Small intestine (tissue), 7 donors: ENCODE data around the gene EML4. TPM values are rescaled to one million over a fixed set of nuclear protein-coding genes. Genes with fewer than 3 reads are reported as not detected.
A peak's percentile ranks its signal among the peaks of the same experiment; 100 is the strongest.
"Not testable (repeated sequence)": the region's sequence is repeated elsewhere in the genome, so short reads cannot be mapped to it uniquely, and the experiment has no call there.

Experiments
- DNase-seq, 2 donors: peaks; one replicate each; pipeline versions ENCODE4 v3.0.0 to v3.0.0-alpha.2; 2013
- FAIRE-seq: peaks from 2 replicates; lab custom pipeline; 2012; peaks lifted over from hg19 to GRCh38; lab: Jason Lieb, UNC
- H3K27ac ChIP-seq, 3 donors: one replicate each; pipeline ENCODE4 v1.5.1; 2013; ENCODE audit warnings: low read length in 2 of 3, mild to moderate bottlenecking in 2 of 3, control low read depth in 1 of 3, inconsistent platforms in 1 of 3, low read depth in 1 of 3, moderate library complexity in 1 of 3
- H3K27me3 ChIP-seq, 3 donors: one replicate each; pipeline ENCODE4 v1.6.1; 2013; ENCODE audit warnings: low read length in 3 of 3, inconsistent platforms in 1 of 3; ENCODE audit not compliant: control insufficient read depth in 3 of 3, insufficient read depth in 3 of 3
- H3K36me3 ChIP-seq, 3 donors: one replicate each; pipeline ENCODE4 v1.6.1; 2013; ENCODE audit warnings: low read length in 3 of 3, inconsistent platforms in 1 of 3, low read depth in 1 of 3, mild to moderate bottlenecking in 1 of 3, moderate library complexity in 1 of 3; ENCODE audit not compliant: control insufficient read depth in 3 of 3, insufficient read depth in 2 of 3
- H3K4me1 ChIP-seq, 3 donors: one replicate each; pipeline ENCODE4 v1.6.1; 2013; ENCODE audit warnings: low read length in 2 of 3, inconsistent platforms in 1 of 3, low read depth in 1 of 3, mild to moderate bottlenecking in 1 of 3, moderate library complexity in 1 of 3; ENCODE audit not compliant: control insufficient read depth in 3 of 3, insufficient read depth in 2 of 3
- H3K4me3 ChIP-seq, 3 donors: one replicate each; pipeline ENCODE4 v1.5.1; 2013; ENCODE audit warnings: low read length in 3 of 3, control low read depth in 1 of 3, inconsistent platforms in 1 of 3, low read depth in 1 of 3, mild to moderate bottlenecking in 1 of 3, moderate library complexity in 1 of 3
- H3K9me3 ChIP-seq, 2 donors: one replicate each; pipeline ENCODE4 v1.6.1; 2013; ENCODE audit warnings: low read depth in 1 of 2, low read length in 1 of 2; ENCODE audit not compliant: control insufficient read depth in 2 of 2, insufficient read depth in 1 of 2
- WGBS, 3 donors: extraction: QIAGEN DNeasy Blood & Tissue Kit; methylation state at CpG; one replicate each; pipeline ENCODE4 v1.1.7; 2013; 5-methylcytosine and 5-hydroxymethylcytosine counted together
- polyA plus RNA-seq, 4 donors: library from polyadenylated mRNA; stranded (reverse) in 3 of 4; unstranded in 1 of 4; fragments of 200-250 nt in 3 of 4; fragments of 120-200 nt in 1 of 4; gene quantifications; one replicate each; pipeline versions ENCODE4 v1.2.1 to v1.2.3, GENCODE V29; 2013
- donor health status: healthy with polysubstance abuse.
- donor health status: control.
- donor health status: control.
- donor health status: Bipolar disorder and iron deficiency.
- donor health status: healthy.

The EML4 gene
- polyA plus RNA-seq, 4 donors: 30.0 to 132 (median 33.3) TPM

GRCh38 chr2:42171396-42171980, 2.3 kb downstream of the EML4 start:
- 4 to 36% (median 9%) methylated on average over 3 of the region's 3 CpGs for WGBS, 3 donors
- no peaks in the 10 kb centered on the region for H3K27me3 ChIP-seq
- FAIRE-seq (no peak), DNase-seq (peak; percentile 37 to 42)
- peak overlapping the region; percentile 3 to 93 (median 89) for H3K4me3 ChIP-seq
- peaks cover 0 to 10% (median 0%) of the 10 kb centered on the region in 3 donors for H3K36me3 ChIP-seq
- no peaks in the 10 kb centered on the region for H3K9me3 ChIP-seq
- H3K27ac ChIP-seq: peak overlapping the region; percentile 65 to 81 (median 72)
- H3K4me1 ChIP-seq: peaks cover 0 to 9% (median 7%) of the 10 kb centered on the region in 3 donors

- H3K36me3 ChIP-seq: peaks cover 0 to 13% (median 0%) of the 10 kb centered on the region in 3 donors
- FAIRE-seq (no peak), DNase-seq (no peak)
- H3K4me3 ChIP-seq: peak overlapping the region in 2 of 3 donors; percentile 89 to 93
- H3K27ac ChIP-seq: peak overlapping the region in 2 of 3 donors; percentile 72 to 81
- no peaks in the 10 kb centered on the region for H3K27me3 ChIP-seq
- 2 to 10% (median 7%) methylated on average over 1 of the region's 1 CpG for WGBS, 3 donors
- no peaks in the 10 kb centered on the region for H3K9me3 ChIP-seq
- peaks cover 0 to 9% (median 7%) of the 10 kb centered on the region in 3 donors for H3K4me1 ChIP-seq
Observed at GRCh38 chr2:42172020-42172419, 2.9 kb downstream of the EML4 start.

GRCh38 chr2:42172566-42172965, 3.4 kb downstream of the EML4 start:
- H3K36me3 ChIP-seq: peaks cover 0 to 17% (median 0%) of the 10 kb centered on the region in 3 donors
- FAIRE-seq (no peak), DNase-seq (no peak)
- 13 to 33% (median 13%) methylated on average over 1 of the region's 1 CpG for WGBS, 3 donors
- H3K27ac ChIP-seq: peak overlapping the region in 1 of 3 donors; percentile 72
- peaks cover 0 to 9% (median 7%) of the 10 kb centered on the region in 3 donors for H3K4me1 ChIP-seq
- no peaks in the 10 kb centered on the region for H3K9me3 ChIP-seq
- H3K27me3 ChIP-seq: no peaks in the 10 kb centered on the region
- peak overlapping the region in 1 of 3 donors; percentile 8 for H3K4me3 ChIP-seq

- H3K27me3 ChIP-seq, H3K27ac ChIP-seq, H3K9me3 ChIP-seq, DNase-seq, H3K4me3 ChIP-seq, H3K4me1 ChIP-seq, FAIRE-seq: not testable (repeated sequence)
- H3K36me3 ChIP-seq: peaks cover 0 to 20% (median 0%) of the 10 kb centered on the region in 3 donors
- 86 to 100% (median 89%) methylated on average over 2 of the region's 2 CpGs for WGBS, 3 donors
Observed at GRCh38 chr2:42173467-42173866, 4.3 kb downstream of the EML4 start.

- no peak for DNase-seq
- Histone ChIP-seq H3K27me3 (no peaks in the 10 kb centered on the region), H3K9me3 (no peaks in the 10 kb centered on the region), H3K36me3 (peaks cover 0 to 30% (median 0%) of the 10 kb centered on the region in 3 donors), H3K4me1 (peaks cover 0 to 6% (median under 1%) of the 10 kb centered on the region in 3 donors), H3K4me3 (no peak overlapping the region), H3K27ac (no peak overlapping the region)
- 95 to 98% (median 96%) methylated on average over 10 of the region's 10 CpGs for WGBS, 3 donors
- FAIRE-seq: no peak
Observed at GRCh38 chr2:42176992-42177738, 8.0 kb downstream of the EML4 start.

GRCh38 chr2:42178335-42178734, 9.2 kb downstream of the EML4 start:
- H3K36me3 ChIP-seq: peaks cover 0 to 34% (median 0%) of the 10 kb centered on the region in 3 donors
- peaks cover 0 to 8% (median 5%) of the 10 kb centered on the region in 3 donors for H3K4me1 ChIP-seq
- no peak overlapping the region for H3K27ac ChIP-seq
- no peak for DNase-seq
- no peak for FAIRE-seq
- H3K9me3 ChIP-seq: no peaks in the 10 kb centered on the region
- WGBS, 3 donors: 77 to 88% (median 87%) methylated on average over 6 of the region's 6 CpGs
- no peaks in the 10 kb centered on the region for H3K27me3 ChIP-seq
- H3K4me3 ChIP-seq: no peak overlapping the region

- FAIRE-seq: no peak
- no peak for DNase-seq
- H3K36me3 ChIP-seq: peaks cover 0 to 27% (median 0%) of the 10 kb centered on the region in 3 donors
- H3K9me3 ChIP-seq: no peaks in the 10 kb centered on the region
- H3K27ac ChIP-seq: no peak overlapping the region
- H3K4me3 ChIP-seq: no peak overlapping the region
- H3K27me3 ChIP-seq: no peaks in the 10 kb centered on the region
- peaks cover 4 to 15% (median 7%) of the 10 kb centered on the region in 3 donors for H3K4me1 ChIP-seq
Observed at GRCh38 chr2:42180300-42180699, 11.1 kb downstream of the EML4 start.

GRCh38 chr2:42182654-42183308, 13.6 kb downstream of the EML4 start:
- Histone ChIP-seq H3K27ac (peak overlapping the region in 1 of 3 donors; percentile 24), H3K27me3 (no peaks in the 10 kb centered on the region), H3K4me3 (no peak overlapping the region), H3K36me3 (peaks cover 0 to 17% (median 0%) of the 10 kb centered on the region in 3 donors), H3K4me1 (peaks cover 4 to 17% (median 15%) of the 10 kb centered on the region in 3 donors), H3K9me3 (no peaks in the 10 kb centered on the region)
- FAIRE-seq (no peak), DNase-seq (no peak)
- 75 to 80% (median 77%) methylated on average over 2 of the region's 2 CpGs for WGBS, 3 donors
